Omental fat pad (tissue), 4 donors: Measurements from ENCODE around the gene RPA3. TPM values are rescaled to one million over a fixed set of nuclear protein-coding genes. Genes with fewer than 3 reads are reported as not detected.

ENCODE experiments used
- ATAC-seq: fragments of 150-250 bp; one replicate; pipeline ENCODE4 v1.9.1; 2016; ENCODE audit warnings: mild to moderate bottlenecking, moderate library complexity; ENCODE audit not compliant: low FRiP score
- DNase-seq: peaks from one replicate; pipeline ENCODE4 v3.0.0-alpha.2; 2019; ENCODE audit warnings: low spot score
- total RNA-seq, 4 donors: library from RNA; depleted of rRNA; stranded (reverse); fragments of >200 nt; gene quantifications; one replicate each; pipeline ENCODE4 v1.1.0, GENCODE V29; 2016
- TF ChIP-seq, protein P1 (sequence below), 3 donors: fragments of 450-650 bp; IDR thresholded peaks; one replicate each; pipeline ENCODE4 v1.5.1; 2016 to 2017; ENCODE audit warnings: antibody characterized with exemption in 3 of 3, mild to moderate bottlenecking in 3 of 3, moderate library complexity in 2 of 3

The RPA3 gene
- total RNA-seq, 4 donors from 2014 or later = 9.7 to 19.3 (median 17.9) TPM

DNA sequence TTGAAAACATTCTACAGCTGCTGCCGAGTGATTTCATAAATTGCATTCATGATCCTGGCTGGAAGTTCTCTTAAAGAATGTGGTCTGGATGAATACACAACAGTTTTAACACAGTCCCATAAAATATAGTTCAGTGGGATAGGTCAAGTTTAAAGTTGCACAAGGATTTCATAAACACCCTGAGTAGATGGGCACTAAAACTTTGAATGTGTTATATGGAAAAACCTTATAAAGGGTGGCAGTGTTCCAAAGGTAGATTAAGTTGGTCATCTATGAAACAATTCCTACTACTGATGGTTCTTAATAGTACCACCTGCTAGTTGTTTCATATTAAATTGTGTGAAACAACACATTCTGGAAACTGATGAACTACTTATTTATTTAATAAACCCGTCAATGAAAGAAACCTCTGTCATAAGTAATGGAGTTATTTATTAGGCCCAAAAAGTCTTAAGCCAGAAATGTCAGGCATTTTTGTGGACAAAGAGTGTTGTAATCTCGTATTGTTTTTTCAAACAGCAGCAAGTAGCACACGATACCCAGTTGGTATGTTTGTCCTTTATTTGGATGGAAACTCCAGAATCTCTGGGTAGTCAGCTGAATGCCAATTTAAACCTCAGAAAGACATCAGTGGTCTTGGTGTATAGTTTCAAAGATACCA lies 14.3 kb upstream of the RPA3 start:
- ATAC-seq (no peak), DNase-seq (no peak)
- TF ChIP-seq, protein P1, sequence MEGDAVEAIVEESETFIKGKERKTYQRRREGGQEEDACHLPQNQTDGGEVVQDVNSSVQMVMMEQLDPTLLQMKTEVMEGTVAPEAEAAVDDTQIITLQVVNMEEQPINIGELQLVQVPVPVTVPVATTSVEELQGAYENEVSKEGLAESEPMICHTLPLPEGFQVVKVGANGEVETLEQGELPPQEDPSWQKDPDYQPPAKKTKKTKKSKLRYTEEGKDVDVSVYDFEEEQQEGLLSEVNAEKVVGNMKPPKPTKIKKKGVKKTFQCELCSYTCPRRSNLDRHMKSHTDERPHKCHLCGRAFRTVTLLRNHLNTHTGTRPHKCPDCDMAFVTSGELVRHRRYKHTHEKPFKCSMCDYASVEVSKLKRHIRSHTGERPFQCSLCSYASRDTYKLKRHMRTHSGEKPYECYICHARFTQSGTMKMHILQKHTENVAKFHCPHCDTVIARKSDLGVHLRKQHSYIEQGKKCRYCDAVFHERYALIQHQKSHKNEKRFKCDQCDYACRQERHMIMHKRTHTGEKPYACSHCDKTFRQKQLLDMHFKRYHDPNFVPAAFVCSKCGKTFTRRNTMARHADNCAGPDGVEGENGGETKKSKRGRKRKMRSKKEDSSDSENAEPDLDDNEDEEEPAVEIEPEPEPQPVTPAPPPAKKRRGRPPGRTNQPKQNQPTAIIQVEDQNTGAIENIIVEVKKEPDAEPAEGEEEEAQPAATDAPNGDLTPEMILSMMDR (IDR thresholded peaks at IDR 0.05) = no peak

DNA sequence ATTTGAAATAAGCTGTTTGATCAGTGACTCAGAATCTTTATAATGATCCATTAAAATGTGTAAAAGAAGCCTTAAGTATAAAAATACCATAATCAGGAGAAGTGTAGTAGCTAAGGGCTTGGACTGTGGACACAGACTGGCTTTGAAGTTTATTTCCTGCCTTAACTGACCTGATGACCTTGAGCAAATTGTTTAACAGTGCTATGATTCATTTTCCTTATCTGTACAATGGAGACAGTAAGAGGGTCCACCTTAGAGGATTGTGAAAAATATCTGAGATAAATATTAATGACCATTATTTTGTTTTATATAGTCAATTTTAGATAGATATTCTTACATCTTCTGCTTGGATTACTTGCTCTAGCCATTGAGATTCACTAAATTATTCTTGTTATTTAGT lies 13.3 kb upstream of the RPA3 start:
- no peak for DNase-seq
- TF ChIP-seq, protein P1 (IDR thresholded peaks at IDR 0.05) = no peak
- no peak for ATAC-seq

DNA sequence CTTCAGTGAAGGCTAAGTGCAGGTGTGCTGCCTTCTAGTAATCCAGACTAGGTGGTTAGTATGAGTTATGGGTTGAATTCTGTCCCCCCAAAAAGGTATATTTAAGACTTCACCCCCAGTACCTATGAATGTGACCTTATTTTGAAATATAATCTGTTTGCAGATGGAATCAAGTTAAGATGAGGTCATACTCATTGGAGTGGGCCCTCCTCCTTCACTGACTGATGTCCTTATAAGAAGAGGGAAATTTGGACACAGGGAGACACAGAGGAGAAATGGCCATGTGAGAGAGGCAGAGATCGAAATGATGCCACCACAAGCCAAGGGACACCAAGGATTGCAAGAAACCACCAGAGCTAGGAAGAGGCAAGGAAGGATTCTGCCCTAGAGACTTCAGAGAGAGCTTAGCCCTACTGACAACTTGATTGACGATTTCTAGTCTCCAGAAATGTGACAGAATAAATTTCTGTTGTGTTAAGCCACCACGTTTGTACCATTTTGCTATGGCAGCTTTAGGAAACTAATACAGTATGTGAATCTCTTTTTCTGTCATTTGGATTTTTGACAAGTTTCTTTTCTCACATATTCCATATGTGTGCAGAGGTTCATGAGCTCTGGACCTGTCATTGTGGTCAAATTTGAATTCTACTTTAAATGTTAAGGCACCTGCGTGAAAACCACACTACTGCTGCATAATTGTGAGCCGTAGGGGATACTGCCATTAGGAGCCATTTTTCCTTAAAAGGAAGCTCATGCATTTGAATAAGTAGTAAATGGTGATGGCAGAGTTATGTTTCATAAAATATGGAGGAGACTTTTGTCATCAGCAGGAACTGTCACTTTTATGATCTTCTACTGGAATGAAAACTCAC lies 2.6 kb upstream of the RPA3 start:
- ATAC-seq = no peak
- TF ChIP-seq, protein P1 (IDR thresholded peaks at IDR 0.05) = no peak
- no peak for DNase-seq

DNA sequence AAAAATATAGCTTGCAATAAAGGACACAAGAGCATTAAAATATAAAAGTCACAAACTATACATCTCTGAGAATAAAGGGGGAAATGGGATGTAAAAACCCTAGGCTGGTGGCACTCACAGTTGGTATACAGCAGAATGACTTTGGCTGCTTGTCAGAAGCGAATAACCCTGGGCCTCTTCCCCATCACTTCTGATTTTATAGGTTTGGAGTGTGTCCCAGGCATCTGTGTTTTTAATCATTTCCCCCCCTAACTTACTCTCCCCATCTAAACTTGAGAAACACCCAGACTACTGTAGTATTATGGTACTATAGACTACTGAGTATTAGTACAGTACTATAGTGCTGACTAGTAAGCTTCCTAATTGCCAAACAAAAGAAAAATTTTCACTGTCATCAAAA lies 1.8 kb upstream of the RPA3 start:
- no peak for ATAC-seq
- TF ChIP-seq, protein P1 (IDR thresholded peaks at IDR 0.05) = no peak

DNA sequence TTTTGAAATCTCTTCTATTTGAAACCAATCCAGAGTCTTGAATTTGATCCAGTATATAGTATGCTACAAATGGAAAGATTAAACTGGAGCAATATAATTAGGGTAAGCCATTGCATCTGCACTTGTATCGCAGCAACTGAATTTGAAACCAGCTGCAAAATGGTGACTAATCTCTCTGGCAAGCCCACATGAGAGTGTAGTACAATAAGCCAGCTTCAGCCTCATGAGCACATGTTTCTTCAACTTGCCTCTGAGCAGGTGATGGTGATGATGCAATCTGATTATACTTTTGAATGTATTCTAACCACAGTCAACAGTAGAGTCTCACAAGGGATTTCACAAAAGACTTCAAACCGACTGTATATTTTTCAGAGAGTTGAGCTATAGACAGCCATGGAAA lies 829 bp upstream of the RPA3 start:
- ATAC-seq (peak; percentile 37), DNase-seq (no peak)
- TF ChIP-seq, protein P1 (IDR thresholded peaks at IDR 0.05) = no peak

More for the DNA sequence above, 1.8 kb upstream of the RPA3 start:
- no peak for DNase-seq

DNA sequence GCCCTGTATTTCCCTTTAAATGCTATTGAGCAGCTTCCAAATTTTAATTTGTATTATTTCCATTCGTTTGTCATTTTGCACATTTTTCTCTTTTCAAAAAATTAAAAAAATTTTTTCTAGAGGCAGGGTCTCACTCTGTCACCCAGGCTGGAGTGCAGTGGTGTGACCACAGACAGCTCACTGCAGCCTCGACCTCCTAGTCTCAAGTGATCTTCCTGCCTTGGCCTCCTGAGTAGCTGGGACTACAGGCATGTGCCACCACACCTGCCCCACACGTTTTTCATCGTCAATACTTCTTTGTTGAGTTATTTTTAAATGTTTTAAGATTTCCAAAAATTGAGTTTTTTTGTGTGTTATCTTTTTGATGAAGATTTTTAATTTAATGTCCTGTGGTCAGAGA lies 4.7 kb downstream of the RPA3 start:
- DNase-seq (no peak), ATAC-seq (no peak)
- TF ChIP-seq, protein P1 (IDR thresholded peaks at IDR 0.05) = no peak
